OCI-LY3 (cell line): Measurements from ENCODE around the gene ACOX1.

Experiments
- EZH2phosphoT487 ChIP-seq: fragments of 200-600 bp; shearing (Covaris generic); IDR thresholded peaks from 2 replicates; pipeline ENCODE4 v1.6.1; 2018; ENCODE audit warnings: antibody characterized with exemption, mixed run types, low read depth
- TF ChIP-seq, protein P1 (sequence below): fragments of 200-600, 300-600 bp; sonication (generic); IDR thresholded peaks from 2 replicates; pipeline ENCODE4 v1.5.1; 2014; ENCODE audit warnings: antibody characterized with exemption, low read length, low read depth

DNA sequence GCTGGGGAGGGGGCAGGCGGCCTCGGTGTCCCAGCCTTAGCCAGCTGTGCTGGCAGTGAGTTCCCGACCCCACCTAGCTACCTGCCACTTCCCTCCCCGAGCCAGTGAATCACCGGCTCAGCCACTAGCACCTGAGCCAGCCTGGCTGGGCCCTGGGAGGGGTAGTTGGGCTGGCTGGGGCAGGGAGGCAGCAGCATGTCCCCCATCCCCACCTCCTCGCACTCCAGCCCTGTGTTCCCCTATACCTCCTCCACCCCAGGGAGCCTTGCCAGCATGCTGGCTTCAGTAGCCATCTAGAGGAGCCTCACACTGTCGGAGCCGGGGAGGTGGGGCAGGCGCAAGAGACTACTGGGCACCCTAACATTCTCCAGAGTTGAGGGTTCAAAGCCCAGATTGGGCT is 45.4 kb upstream of the ACOX1 start:
- TF ChIP-seq, protein P1, sequence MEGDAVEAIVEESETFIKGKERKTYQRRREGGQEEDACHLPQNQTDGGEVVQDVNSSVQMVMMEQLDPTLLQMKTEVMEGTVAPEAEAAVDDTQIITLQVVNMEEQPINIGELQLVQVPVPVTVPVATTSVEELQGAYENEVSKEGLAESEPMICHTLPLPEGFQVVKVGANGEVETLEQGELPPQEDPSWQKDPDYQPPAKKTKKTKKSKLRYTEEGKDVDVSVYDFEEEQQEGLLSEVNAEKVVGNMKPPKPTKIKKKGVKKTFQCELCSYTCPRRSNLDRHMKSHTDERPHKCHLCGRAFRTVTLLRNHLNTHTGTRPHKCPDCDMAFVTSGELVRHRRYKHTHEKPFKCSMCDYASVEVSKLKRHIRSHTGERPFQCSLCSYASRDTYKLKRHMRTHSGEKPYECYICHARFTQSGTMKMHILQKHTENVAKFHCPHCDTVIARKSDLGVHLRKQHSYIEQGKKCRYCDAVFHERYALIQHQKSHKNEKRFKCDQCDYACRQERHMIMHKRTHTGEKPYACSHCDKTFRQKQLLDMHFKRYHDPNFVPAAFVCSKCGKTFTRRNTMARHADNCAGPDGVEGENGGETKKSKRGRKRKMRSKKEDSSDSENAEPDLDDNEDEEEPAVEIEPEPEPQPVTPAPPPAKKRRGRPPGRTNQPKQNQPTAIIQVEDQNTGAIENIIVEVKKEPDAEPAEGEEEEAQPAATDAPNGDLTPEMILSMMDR, result no peak
- TF ChIP-seq EZH2phosphoT487, result no peak
